Naive thymus-derived CD8-positive, alpha-beta T cell (primary cell): ENCODE measurements around the gene HMCN2. TPM values are rescaled to one million over a fixed set of nuclear protein-coding genes. Genes with fewer than 3 reads are reported as not detected.

Experiments used
- polyA plus RNA-seq, 3 donors: library from polyadenylated mRNA; unstranded; fragments of 300-500 nt; fragmentation: Illumina TruSeq; gene quantifications; one replicate each; pipeline ENCODE4 v1.2.3, GENCODE V29; 2021
- total RNA-seq, 8 experiments: library from RNA in 2 of 8; stranded (reverse) in 2 of 8; gene quantifications; one replicate each; pipeline ENCODE4 v1.2.3 and lab custom pipeline; 2021 to 2026

Gene HMCN2
- total and polyA plus RNA-seq, 5 experiments from 2014 or later: not detected

Other genes starting within 250 kb of the HMCN2 start
- 100 to 1,000 TPM; 156 to 164 TPM for gene FNBP1, start 222.6 kb upstream of the HMCN2 start, total RNA-seq
- 100 to 1,000 TPM; 130 to 143 (median 136) TPM for gene FNBP1, start 222.6 kb upstream of the HMCN2 start, polyA plus RNA-seq
- 10 to 100 TPM; 21.9 to 25.3 TPM for gene GPR107, start 211.9 kb upstream of the HMCN2 start, total RNA-seq
- 1 to 10 TPM; 1.4 to 3.2 (median 2.2) TPM for gene GPR107, start 211.9 kb upstream of the HMCN2 start, polyA plus RNA-seq
- gene NCS1, start 93.4 kb upstream of the HMCN2 start, total RNA-seq: not detected
- gene NCS1, start 93.4 kb upstream of the HMCN2 start, polyA plus RNA-seq: under 1 TPM in 1 of 3 donors, not detected in 2; 0.30 TPM
- gene ASS1, start 179.2 kb downstream of the HMCN2 start, total RNA-seq: not detected
- gene ASS1, start 179.2 kb downstream of the HMCN2 start, polyA plus RNA-seq: not detected